ENCODE results near the gene FADS2. TPM values are rescaled to one million over a fixed set of nuclear protein-coding genes. Genes with fewer than 3 reads are reported as not detected.

FADS2 gene
- total RNA-seq, 1 donor from 2014 or later = 25.7 TPM

DNA sequence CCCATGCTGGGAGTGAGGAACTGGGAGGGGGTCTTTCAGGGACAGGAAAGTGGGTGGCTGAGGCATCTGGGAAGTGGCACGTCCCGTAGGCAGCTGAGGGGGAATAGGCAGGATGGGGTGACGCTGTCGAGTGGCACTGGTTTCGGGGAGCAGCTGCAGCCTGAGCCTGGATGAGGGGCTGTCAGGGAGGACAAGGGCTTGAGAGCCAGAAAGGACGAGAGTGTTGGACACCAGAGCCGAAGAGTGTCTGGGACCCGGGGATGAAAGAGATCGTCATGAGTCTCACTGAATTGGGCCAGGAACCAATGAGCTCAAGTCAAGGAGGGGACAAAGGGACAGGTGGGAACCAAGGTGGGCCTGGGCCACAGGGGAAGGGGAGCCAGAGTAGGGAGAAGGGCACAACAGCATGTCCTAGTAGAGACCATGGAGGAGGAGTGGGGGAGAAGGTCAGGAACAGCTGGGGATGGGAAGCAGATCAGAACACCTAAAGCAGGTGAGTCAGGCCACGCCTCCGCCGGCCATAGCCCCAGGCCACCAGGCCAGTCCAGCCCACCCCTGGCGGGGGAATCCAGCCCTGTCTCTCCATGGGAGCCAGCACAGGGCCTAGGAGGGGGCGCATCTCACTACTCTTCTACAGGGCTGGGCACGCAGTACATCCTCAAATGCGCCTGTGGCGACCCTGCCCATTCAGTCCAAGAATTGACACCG, 85.0 kb downstream of the FADS2 start:
- intact Hi-C loops (cut with micrococcal nuclease) = no loop called here
- H3K27ac ChIP-seq (replicated peaks) = peak overlapping the region; percentile 40
- peak; percentile 11 for DNase-seq
- H3K36me3 ChIP-seq = no peaks in the 10 kb centered on the region
- peaks cover 67% of the 10 kb centered on the region for H3K4me1 ChIP-seq
- TF ChIP-seq, protein P1, sequence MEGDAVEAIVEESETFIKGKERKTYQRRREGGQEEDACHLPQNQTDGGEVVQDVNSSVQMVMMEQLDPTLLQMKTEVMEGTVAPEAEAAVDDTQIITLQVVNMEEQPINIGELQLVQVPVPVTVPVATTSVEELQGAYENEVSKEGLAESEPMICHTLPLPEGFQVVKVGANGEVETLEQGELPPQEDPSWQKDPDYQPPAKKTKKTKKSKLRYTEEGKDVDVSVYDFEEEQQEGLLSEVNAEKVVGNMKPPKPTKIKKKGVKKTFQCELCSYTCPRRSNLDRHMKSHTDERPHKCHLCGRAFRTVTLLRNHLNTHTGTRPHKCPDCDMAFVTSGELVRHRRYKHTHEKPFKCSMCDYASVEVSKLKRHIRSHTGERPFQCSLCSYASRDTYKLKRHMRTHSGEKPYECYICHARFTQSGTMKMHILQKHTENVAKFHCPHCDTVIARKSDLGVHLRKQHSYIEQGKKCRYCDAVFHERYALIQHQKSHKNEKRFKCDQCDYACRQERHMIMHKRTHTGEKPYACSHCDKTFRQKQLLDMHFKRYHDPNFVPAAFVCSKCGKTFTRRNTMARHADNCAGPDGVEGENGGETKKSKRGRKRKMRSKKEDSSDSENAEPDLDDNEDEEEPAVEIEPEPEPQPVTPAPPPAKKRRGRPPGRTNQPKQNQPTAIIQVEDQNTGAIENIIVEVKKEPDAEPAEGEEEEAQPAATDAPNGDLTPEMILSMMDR (IDR thresholded peaks at IDR 0.05; ENCODE audit: borderline replicate concordance) = no peak
- H3K9me3 ChIP-seq (replicated peaks) = no peaks in the 10 kb centered on the region
- H3K27me3 ChIP-seq (ENCODE audit: low read depth) = no peaks in the 10 kb centered on the region
- peak overlapping the region; percentile 21 for H3K4me3 ChIP-seq

DNA sequence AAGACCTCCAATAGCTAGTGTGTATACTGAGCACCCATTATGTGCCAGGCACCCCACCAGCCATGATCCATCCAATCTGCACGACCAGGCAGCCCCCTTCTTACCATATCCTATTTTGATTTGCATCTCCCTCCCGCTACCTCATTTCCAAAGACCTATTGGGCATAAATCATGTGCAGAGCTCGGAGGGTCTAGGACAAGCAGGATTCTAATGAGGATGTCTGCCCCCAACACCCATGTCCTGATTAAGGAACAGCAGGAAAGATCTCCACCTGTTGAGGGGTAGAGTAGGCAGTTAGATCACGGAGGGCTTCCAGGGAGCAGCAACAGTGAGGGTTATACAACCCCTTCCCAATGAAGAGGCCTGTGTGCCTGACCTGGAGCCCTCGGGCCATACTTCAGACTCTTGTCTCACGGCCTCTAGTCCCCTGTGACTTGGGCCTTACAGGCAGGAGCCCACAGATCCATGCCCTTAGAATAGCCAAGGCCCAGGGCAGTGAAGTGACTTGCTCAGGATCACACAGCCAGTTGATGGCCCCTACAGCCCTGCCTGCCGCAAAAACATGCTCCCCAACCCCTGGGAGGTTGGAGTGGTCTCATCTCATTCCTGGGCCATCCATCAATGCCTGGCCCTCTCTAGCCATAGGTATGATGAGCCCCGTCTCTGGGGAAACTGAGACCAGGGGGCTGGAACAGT, 85.7 kb downstream of the FADS2 start:
- Histone ChIP-seq H3K27me3 (ENCODE audit: low read depth) (no peaks in the 10 kb centered on the region), H3K4me3 (no peak overlapping the region), H3K36me3 (no peaks in the 10 kb centered on the region), H3K4me1 (peaks cover 69% of the 10 kb centered on the region), H3K9me3 (replicated peaks) (no peaks in the 10 kb centered on the region), H3K27ac (replicated peaks) (peak overlapping the region; percentile 40)
- TF ChIP-seq, protein P1 (IDR thresholded peaks at IDR 0.05; ENCODE audit: borderline replicate concordance) = no peak
- intact Hi-C loops (cut with micrococcal nuclease) = no loop called here
- no peak for DNase-seq

DNA sequence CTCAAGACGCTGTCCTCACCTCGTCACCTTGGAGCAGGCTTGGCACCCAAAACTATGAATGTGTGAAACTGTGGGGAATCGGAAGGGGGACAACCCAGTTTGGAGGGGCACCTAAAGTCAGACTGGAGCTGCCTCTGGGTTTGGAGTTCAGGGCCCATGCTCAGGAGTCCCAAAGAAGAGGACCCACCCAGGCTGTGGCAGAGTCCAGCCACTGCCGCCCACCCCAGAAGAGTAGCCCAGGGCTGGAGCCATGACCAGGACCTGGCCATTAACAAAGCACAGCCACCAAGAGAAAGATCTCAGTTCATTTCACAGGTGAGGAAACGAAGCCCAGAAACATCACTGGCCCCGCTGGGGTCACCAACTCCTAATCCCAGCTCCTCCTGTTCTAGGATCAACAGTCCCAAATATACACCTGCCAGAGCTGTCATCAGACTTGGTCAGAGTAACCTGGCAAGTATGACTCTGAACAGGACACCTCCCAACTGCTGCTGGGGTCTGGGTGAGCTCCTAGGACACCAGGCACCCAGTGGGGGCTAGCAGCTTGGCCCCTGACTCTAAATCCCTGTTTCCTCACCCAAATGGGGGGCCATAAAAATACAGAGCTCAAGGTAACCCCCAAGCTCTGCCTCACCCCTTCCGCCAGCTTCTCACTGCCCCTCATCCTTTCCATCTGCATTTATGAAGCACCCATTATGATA, 86.5 kb downstream of the FADS2 start:
- Histone ChIP-seq H3K9me3 (replicated peaks) (no peaks in the 10 kb centered on the region), H3K4me1 (peaks cover 68% of the 10 kb centered on the region), H3K27ac (replicated peaks) (peak overlapping the region; percentile 94), H3K36me3 (no peaks in the 10 kb centered on the region), H3K4me3 (peak overlapping the region; percentile 78), H3K27me3 (ENCODE audit: low read depth) (peaks cover 6% of the 10 kb centered on the region)
- DNase-seq = no peak
- intact Hi-C loops (cut with micrococcal nuclease) = no loop called here
- TF ChIP-seq, protein P1 (IDR thresholded peaks at IDR 0.05; ENCODE audit: borderline replicate concordance) = no peak

DNA sequence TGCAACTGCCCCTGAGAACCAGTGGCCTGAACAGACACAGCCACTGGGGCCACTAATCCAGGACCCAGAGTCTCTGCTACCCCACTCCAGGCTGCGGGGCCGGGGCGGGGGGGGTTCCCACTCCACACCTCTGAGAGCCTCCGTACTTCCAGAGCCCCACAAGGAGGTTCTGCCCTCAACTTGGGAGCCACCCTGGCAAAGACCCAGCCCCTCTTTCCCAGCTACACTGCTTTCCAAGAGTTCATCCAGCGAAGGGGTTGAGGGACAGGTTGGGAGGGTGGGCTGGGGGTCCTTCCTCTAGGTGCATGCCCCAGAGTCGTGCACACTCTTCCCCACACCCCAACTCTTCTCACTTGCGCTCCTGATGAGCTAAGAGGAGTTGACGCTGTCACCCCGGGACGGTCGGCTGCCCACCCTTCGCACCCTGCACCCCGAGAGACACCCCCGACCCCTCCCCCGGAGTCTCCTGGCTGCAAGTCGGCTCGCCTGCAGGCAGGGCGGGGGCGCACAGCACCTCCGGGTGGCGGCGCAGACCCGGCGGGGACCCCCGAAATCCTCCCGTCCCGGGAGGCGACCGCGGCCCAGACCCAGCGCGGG, 88.7 kb downstream of the FADS2 start:
- Histone ChIP-seq H3K4me1 (peaks cover 57% of the 10 kb centered on the region), H3K36me3 (no peaks in the 10 kb centered on the region), H3K4me3 (peak overlapping the region; percentile 78), H3K27me3 (ENCODE audit: low read depth) (peaks cover 10% of the 10 kb centered on the region), H3K27ac (replicated peaks) (peak overlapping the region; percentile 94), H3K9me3 (replicated peaks) (no peaks in the 10 kb centered on the region)
- TF ChIP-seq, protein P1 (IDR thresholded peaks at IDR 0.05; ENCODE audit: borderline replicate concordance) = no peak
- intact Hi-C loops (cut with micrococcal nuclease) = no loop called here
- DNase-seq = peak; percentile 34

Small RNA genes lying within 50 kb of the gene (microRNA-seq; reads per million reads assigned to microRNA genes)
- not detected for gene MIR6746

Other genes with a start within 250 kb of the FADS2 start
- 18.9 TPM for gene SYT7, start 247.2 kb upstream of the FADS2 start, total RNA-seq
- gene DAGLA, start 147.9 kb upstream of the FADS2 start, total RNA-seq = 3.2 TPM
- gene MYRF, start 75.7 kb upstream of the FADS2 start, total RNA-seq = 0.14 TPM
- 117 TPM for gene TMEM258, start 35.7 kb upstream of the FADS2 start, total RNA-seq
- gene FEN1, start 35.4 kb upstream of the FADS2 start, total RNA-seq = 5.8 TPM
- gene FADS1, start 11.3 kb upstream of the FADS2 start, total RNA-seq = 24.1 TPM
- 65.5 TPM for gene FADS3, start 63.2 kb downstream of the FADS2 start, total RNA-seq
- 9.5 TPM for gene RAB3IL1, start 89.3 kb downstream of the FADS2 start, total RNA-seq
- 0.58 TPM for gene BEST1, start 122.1 kb downstream of the FADS2 start, total RNA-seq
- 2,346 TPM for gene FTH1, start 139.3 kb downstream of the FADS2 start, total RNA-seq

All from left ventricle myocardium inferior (tissue), 1 donor.